ENCODE measurements around the gene ASIC4.

ASIC4 gene

GRCh38 chr2:219566640-219567039 is 52.4 kb downstream of the ASIC4 start:
- no peak overlapping the region for H3K4me3 ChIP-seq (ENCODE audit: low read depth, low read length)

GRCh38 chr2:219567131-219567530 is 52.8 kb downstream of the ASIC4 start:
- H3K4me3 ChIP-seq (ENCODE audit: low read depth, low read length): no peak overlapping the region

GRCh38 chr2:219567791-219568361 is 53.6 kb downstream of the ASIC4 start:
- no peak overlapping the region for H3K4me3 ChIP-seq (ENCODE audit: low read depth, low read length)

- H3K4me3 ChIP-seq (ENCODE audit: low read depth, low read length): no peak overlapping the region
Measured at GRCh38 chr2:219569041-219569440, 54.8 kb downstream of the ASIC4 start.

GRCh38 chr2:219569635-219570034 is 55.4 kb downstream of the ASIC4 start:
- no peak overlapping the region for H3K4me3 ChIP-seq (ENCODE audit: low read depth, low read length)

- peak overlapping the region; percentile 67 for H3K4me3 ChIP-seq (ENCODE audit: low read depth, low read length)
Measured at GRCh38 chr2:219570194-219570923, 56.1 kb downstream of the ASIC4 start.

GRCh38 chr2:219570924-219571310 is 56.6 kb downstream of the ASIC4 start:
- peak overlapping the region; percentile 67 for H3K4me3 ChIP-seq (ENCODE audit: low read depth, low read length)

GRCh38 chr2:219571311-219572236 is 57.3 kb downstream of the ASIC4 start, which contains the start of gene OBSL1:
OBSL1 (minus strand) TSS chr2:219571539; CDS start chr2:219571232, 307 bp downstream.
- peak within 1 kb of the TSS; percentile 67 for H3K4me3 ChIP-seq (ENCODE audit: low read depth, low read length)

- peak within 1 kb of the TSS; percentile 67 for H3K4me3 ChIP-seq (ENCODE audit: low read depth, low read length)
Measured at GRCh38 chr2:219572237-219573001, 58.1 kb downstream of the ASIC4 start, which contains the start of gene INHA. INHA (plus strand) TSS chr2:219572310; CDS start chr2:219572375, 65 bp downstream.

- no peak overlapping the region for H3K4me3 ChIP-seq (ENCODE audit: low read depth, low read length)
Measured at GRCh38 chr2:219573166-219573565, 58.9 kb downstream of the ASIC4 start.

GRCh38 chr2:219574484-219575311 is 60.4 kb downstream of the ASIC4 start:
- H3K4me3 ChIP-seq (ENCODE audit: low read depth, low read length): no peak overlapping the region

GRCh38 chr2:219575566-219576504 is 61.6 kb downstream of the ASIC4 start:
- no peak overlapping the region for H3K4me3 ChIP-seq (ENCODE audit: low read depth, low read length)

GRCh38 chr2:219576505-219577388 is 62.5 kb downstream of the ASIC4 start:
- H3K4me3 ChIP-seq (ENCODE audit: low read depth, low read length): no peak overlapping the region

GRCh38 chr2:219578811-219579613 is 64.7 kb downstream of the ASIC4 start:
- H3K4me3 ChIP-seq (ENCODE audit: low read depth, low read length): no peak overlapping the region

GRCh38 chr2:219581346-219581745 is 67.1 kb downstream of the ASIC4 start:
- H3K4me3 ChIP-seq (ENCODE audit: low read depth, low read length): no peak overlapping the region

Data from iPS-11a (cell line).